Measurements from ENCODE around the gene RAB11FIP4.

RAB11FIP4 gene

DNA sequence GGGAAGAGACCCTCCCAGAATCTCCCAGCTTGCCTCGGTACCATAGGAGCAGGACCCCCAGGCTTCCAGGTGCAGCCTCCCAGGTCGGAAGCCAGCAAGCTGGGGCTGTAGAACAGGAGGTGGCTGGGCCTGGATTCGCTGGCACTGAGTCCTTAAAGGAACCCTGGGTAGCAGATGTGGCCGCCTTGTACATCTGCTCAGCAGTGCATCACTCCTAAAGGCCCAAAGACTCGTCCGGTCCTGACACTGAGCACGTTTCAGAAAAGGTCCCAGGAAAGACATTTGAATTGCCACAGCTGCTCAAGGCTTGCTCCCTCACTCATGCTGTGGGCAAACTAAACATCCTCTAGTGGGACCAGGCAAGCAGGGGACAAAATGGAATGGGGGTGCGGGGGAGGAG is 172.8 kb downstream of the RAB11FIP4 start:
- no peak for DNase-seq (ENCODE audit: extremely low read depth in 1 of 2, low read depth in 1 of 2)

DNA sequence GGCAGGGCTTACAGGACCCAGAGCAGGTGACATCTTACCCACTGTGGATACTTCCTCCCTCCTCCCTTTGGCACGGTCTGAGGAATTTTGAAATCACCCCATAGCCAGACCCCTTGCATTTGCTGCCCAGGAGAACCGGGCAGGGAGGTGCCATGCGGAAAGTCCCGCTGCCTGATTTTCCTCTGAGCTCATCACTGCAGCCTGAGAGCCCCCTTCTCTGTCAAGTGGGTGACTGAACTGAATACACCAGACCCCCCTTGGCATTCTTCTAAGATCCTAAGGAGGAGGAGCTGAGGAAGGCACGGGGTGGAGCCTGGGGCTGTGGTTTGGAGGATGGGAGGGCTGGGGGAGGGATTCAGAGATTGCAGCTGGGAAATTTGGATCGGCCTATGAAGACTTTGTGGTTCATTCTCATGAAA is 173.4 kb downstream of the RAB11FIP4 start:
- DNase-seq (ENCODE audit: extremely low read depth in 1 of 2, low read depth in 1 of 2) = no peak

DNA sequence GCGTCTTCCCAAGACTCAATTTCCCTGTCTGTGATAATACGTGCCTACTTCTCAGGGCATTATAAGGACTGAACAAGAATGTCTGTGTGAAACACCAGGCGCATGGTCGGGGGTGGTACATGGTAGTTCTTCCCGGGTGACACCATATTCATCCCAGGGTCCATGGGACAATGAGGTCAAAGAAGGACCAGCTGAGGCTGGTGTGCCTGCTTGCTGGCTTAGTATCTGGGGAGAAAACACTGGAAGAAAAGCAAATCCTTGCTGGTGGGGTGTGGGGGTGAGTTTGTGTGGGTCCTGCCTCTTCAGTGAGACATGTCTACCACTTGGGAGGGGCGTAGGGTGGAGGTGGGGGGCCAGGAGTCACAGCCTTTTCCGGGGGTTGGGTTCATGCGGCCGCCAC is 174.2 kb downstream of the RAB11FIP4 start:
- DNase-seq (ENCODE audit: extremely low read depth in 1 of 2, low read depth in 1 of 2) = no peak

DNA sequence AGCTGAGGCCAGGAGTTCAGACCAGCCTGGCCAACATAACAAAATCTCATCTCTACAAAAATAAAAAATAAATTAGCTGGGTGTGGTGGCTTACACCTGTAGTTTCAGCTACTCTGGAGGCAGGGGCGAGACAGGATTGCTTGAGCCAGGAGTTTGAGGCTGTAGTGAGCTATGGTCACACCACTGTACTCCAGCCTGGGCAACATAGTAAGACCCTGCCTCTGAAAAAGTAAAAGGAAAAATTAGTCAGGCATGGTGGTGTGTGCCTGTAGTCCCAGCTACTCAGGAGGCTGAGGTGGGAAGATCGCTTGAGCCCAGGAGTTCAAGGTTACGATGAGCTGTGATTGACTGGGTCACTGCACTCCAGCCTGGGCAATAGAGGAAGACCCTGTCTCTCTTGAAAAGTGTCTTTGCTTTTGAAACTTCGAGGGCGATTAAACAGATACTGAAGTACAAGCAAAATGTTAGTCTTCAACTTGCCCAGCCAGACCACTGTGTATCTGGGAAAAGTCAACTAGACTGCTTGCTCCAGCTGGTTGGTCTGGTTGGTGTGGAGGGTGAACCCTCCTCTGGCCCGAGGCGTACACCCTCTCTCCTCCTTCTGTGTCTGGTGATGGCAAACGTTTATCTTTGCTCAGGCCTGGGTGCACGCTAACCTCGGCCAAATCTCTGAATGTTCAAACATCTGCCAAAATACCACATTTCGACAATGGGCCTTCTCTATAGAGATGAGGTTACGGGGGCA is 174.9 kb downstream of the RAB11FIP4 start:
- DNase-seq (ENCODE audit: extremely low read depth in 1 of 2, low read depth in 1 of 2) = no peak

DNA sequence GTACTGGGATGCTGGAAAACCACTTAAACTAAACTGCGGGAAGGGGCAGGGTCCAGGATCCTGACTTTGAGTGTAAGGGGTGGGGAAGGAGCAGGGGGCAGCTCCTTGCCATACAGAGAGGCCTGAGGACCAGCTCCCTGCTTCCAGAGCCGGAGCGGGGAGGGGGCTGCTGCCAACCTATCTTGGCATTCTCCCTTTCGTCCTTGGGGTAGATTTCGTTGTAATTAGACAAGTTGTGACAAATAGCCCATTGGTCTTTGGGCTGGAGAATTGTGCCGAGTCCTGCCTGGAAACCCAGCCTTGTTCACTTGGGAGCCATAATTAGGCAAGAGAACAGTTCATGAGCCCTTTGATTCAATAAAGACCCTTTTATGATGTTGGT is 175.5 kb downstream of the RAB11FIP4 start:
- no peak for DNase-seq (ENCODE audit: extremely low read depth in 1 of 2, low read depth in 1 of 2)

DNA sequence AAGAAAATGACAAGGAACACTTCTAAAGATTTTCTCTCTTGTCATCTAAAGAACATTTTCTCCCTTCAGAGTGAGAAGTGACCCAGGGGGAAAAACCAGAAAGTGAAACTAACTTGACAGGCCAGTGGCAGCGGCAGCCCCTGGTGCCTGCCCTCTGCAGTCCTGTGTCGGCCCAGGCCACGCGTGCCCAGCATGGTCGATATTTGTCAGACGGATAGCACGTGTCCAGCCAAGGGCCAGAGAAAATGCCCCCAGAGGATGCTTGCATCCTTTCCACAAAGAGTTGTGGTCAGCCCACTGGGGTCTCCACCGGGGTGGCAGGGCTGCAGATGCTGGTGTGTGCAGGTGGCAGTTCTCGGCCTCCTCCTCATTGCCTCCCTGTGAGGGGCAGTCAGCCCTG is 176.6 kb downstream of the RAB11FIP4 start:
- DNase-seq (ENCODE audit: extremely low read depth in 1 of 2, low read depth in 1 of 2) = no peak

DNA sequence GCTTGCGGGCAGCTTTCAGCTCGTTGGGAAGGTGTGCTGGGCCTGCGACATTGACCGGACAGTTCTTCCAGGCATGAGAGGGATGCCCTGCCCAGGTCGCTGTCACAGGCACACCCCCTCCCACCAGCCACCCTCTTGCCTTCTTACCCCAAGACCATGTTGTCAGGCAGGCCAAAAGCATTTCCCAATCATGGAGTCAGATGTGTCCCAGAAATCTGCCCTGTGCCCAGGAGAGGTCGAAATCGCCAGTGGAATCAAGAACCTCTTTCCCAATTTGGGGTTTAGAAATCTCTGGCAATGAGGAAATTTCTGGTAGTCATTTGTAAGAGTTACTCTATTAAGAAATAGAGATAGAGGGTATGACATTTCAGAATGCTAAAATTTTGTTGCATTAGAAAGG is 177.1 kb downstream of the RAB11FIP4 start:
- DNase-seq (ENCODE audit: extremely low read depth in 1 of 2, low read depth in 1 of 2) = no peak

DNA sequence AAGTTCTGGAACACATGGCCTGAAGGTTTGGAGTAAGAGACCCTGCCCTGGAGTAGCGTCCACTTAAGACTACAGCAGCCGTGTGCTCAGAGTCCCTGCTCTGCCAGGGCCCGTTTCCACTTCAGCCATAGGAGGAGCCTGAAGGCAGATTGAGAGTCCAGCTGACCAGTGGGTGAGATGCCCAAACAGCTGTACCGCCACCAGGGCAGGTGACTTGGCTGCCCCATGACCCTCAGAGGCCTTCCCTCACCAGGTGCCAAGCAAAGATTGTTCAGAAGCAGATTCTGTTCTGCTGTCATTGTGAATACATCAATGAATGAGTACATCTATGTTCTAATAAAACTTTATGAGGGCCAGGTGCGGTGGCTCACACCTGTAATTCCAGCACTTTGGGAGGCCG is 178.8 kb downstream of the RAB11FIP4 start:
- DNase-seq (ENCODE audit: extremely low read depth in 1 of 2, low read depth in 1 of 2) = no peak

DNA sequence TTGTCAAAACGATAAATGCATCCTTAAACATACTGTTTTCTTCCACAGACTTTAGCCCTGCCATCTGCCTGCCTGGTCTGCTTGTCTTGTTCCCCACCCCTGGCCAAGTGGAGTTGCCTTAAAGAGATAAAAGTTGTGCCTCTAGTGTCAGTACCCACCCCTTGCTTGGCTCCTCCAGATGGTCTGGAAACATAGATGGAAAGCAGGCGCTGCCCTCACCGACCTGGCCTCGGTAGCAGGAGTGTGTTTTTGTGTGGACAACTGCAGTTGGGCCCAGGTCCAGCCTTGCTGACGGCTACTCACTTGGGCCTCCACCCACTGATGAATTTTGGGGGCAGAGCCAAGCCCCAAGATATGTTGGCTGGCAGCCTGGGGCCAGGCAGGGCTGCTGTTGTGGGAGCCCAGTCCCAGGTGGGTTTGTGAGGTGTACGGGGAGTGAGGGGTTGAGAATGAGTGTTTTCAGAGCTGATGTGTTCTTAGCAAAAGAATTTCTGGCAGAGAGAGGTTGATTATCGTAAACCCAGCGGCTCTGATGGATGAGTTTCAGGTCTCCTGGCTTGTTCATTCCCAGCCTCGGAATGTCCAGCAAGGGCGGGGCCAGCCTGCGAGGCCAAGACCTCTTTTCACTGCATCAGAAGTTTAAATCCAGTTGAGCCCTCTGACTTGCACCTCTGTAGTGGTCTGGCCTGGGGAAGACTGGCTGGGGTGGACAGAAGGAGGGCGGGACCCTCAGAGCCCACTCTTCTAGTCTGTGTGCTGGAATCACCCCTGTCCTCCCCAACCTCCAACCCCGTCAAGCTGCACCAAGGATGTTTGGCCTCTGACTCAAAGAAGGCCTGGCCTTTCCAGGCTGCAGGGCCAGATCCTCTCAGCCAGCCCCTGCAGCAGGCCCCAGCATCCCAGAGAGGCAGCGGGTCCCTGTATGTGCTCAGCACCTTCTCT is 179.7 kb downstream of the RAB11FIP4 start:
- no peak for DNase-seq (ENCODE audit: extremely low read depth in 1 of 2, low read depth in 1 of 2)

DNA sequence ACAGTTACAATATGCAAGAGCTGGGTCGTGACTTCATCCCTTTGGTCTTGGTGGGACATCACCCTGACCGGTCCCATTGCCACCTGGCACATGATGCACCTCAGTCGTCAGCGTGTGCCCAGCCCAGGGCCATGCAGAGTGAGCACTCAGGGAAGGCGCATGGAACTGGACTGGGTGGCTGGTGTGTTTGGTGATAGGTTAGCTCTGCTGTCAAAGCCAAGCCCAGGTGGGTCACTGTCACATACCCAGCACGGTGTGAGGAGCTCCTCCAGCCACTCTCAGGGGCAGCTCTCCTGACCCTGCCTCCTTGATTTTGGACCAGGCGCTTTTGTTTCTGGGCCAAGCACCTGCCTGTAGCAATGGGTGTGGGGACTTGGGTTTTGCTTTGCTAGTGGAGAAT is 180.9 kb downstream of the RAB11FIP4 start:
- no peak for DNase-seq (ENCODE audit: extremely low read depth in 1 of 2, low read depth in 1 of 2)

DNA sequence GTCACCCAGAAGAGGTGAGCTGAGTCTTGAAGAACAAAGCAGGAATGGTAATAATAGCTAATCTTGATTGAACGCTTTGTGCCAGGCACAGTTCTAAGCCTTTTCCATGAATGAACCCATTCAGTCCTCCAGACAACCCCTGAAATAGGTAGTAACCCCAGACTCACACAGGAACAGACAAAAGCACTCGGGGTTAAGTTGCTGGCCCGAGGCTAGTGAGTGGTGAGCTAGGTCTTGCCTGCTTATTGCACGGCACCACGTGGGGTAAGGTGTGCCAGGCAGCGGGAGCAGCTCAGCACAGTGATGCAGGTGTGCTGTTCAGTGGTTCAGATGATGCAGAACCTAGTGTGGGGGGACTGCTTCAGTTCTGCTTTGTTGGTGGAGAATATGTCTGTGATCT is 181.6 kb downstream of the RAB11FIP4 start:
- DNase-seq (ENCODE audit: extremely low read depth in 1 of 2, low read depth in 1 of 2) = no peak

DNA sequence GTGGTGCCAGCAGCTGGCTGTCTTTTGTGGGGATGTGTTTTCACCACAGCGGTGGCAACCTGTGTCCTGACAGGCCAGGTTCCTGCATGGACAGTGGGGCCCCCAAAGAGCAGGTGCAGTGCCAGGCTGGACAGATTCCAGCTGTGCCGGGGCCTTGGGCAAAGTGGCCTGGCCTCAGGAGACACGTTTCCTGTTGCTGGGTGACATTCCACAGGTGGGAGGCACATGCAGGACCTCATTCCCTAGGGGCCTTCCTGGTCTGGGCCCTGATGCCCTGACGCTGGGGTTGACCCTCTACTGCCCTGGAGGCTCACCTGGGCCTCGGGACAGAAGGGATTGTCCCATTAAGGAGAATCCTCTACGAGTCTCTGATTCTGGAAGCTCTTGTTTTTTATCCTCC is 182.4 kb downstream of the RAB11FIP4 start:
- DNase-seq (ENCODE audit: extremely low read depth in 1 of 2, low read depth in 1 of 2) = no peak

DNA sequence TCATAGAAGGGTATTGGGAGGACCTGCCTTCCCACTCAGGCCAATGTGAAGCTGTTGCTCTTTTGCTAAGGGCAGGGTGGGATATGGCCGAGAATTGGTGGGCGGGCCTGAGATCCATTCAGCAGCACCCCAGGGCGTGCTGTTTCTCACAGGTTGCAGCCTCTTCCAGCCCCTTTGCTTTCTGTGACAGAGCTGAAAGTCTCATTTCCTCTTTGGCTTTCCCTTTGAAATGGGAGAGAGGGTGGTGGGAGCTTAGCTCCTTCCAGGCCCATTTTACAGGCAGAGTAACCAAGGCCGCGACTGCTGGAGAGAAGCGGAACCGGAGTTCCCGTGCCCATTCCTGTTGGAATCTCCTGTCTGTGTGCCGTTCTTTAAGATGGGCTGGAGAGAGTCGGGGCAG is 183.0 kb downstream of the RAB11FIP4 start:
- DNase-seq (ENCODE audit: extremely low read depth in 1 of 2, low read depth in 1 of 2) = no peak

DNA sequence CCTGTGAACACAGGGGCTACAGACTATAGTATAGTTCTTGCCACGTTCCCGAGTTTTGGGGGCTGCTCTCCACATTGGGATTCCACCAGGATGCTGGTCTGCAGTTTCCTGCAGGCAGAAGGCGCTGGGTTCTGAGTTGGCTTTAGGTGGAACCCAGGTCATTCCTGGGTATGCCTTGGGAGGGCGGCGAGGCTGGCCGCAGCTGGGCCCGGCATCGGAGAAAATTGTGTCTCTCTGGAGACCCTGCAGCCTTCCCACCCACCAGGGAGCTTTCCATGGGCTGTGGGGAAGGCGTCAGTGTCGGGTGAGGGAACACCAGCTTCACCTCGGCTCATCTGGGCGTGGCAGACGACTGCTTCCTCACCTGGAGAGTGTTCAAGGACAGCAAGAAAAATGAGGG is 183.6 kb downstream of the RAB11FIP4 start:
- no peak for DNase-seq (ENCODE audit: extremely low read depth in 1 of 2, low read depth in 1 of 2)

DNA sequence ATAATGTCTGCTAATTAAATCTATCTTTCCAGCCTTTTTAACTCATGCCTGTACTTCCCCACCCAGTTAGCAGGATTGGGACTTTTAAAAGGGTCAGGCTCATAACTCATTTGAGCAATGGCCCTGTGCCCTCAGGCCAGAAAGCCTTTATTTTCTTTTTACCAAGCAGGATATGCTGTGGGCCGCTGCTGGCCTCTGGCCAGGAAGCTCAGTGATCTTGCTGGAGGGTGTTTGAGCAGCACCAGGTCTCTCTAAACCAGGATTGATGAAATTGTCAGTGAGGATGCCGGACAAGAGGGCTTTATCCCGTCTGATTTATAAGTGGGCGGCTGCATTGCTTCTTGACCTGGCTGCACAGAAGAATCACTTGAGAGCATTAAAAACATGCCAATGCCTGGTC is 187.8 kb downstream of the RAB11FIP4 start:
- no peak for DNase-seq (ENCODE audit: extremely low read depth in 1 of 2, low read depth in 1 of 2)

DNA sequence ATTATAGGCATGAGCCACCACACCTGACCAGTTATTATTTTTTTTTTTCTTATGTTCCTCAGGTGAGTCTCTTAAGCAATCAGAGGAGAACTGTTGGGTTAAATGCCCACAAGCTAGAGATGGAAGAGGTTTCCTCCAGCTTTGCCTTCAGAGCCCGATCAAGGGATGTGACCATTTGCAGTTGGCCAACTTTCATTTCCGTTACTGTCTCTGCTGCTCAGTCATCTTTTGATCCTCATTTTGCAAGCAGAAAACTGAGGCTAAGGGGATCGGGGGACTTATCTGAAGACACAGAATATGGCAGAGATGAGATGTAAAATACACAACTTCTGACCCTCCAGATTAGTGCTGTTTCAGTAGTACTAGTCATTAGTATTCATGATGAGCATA is 188.8 kb downstream of the RAB11FIP4 start:
- DNase-seq (ENCODE audit: extremely low read depth in 1 of 2, low read depth in 1 of 2) = no peak

DNA sequence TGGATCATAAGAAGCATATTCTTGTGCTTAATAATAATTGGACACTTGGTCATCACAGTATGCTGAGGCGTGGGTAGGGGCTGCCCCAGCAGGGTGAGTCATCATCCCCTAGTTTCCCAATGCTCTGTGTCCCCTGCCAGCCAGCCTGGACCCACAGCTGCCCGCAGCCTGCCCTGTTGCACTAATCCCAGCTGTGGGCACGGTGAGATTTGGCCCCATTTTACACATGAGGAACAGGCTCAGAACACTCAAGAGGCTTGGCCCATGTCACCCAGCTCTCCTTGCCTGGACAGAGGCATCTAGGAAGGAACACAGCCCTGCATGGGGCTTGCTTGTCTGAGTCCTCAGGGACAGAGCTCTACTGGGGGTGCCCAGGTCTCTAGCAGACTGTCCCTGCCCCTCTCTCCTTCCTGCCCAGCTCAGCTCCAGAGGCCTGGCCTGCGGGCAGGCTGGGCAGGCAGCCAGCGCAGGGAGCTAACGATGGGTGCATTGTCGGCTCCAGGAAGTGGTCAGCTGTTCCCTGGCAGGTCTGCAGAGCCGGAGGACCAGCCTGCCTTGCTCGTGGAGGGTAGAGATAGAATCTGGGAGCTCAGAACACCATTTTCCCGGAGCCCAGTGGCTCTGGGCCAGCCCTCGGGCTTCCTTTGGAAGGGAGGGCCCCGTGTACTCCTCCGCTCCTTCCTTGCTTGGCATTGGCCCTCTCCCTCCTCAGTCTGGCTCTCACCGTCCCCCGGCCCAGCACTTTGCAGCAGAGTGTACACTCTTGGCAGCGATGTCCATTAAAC is 189.4 kb downstream of the RAB11FIP4 start:
- DNase-seq (ENCODE audit: extremely low read depth in 1 of 2, low read depth in 1 of 2) = no peak

DNA sequence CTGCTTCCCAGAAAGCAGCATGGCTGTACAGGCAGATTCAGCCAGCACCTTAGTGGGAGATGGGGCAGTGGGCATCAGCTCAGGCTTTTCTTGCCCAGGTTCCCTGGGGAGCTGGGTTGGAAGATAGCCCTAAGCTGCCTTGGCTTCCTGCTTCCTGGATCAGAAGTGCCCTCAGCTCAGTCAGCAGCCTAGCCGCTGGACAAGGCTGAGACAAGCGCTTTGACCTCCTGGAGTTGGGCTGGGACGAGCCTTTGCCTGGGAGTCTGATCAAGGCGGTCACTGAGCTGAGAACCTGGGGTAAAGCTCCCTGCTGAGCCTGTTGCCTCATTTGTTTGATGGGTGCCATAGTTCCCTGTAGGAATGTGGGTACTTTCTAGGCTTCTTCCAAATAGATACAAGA is 190.0 kb downstream of the RAB11FIP4 start:
- no peak for DNase-seq (ENCODE audit: extremely low read depth in 1 of 2, low read depth in 1 of 2)

DNA sequence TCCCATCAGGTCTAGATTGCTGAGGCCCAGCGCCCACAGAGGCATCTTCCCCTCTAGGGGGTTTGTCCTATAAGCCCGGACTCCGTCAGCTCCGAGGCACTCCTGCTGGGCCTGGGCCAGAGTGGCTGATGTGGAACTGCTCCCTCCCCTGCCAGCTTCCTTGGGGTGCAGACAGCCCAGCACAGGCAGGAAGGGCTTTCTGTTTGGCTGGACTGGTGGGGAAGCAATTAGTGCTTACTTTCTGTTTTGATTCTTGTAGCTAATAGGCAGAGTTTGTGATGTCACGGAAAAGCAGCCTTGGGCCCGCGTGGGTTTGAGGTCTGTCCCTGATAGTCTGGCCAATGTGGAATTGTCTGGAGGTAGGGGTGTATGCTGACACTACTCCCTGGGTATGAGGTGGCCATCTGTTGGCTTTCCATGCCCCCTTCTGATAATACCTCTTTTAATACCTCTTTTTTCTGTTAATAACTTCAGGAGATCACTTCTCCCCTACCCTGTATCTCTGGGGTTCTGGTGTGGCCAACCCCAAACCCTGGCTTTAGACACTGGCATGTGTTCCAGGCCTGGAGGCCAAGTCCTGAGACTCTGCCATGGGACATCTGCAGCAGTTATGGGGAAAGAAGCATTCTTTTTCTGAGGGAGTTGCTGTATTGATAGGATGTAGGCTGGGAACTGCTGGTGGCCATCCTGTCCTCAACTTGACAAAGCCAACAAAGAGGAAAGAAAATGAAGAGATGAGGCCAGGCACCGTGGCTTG is 190.9 kb downstream of the RAB11FIP4 start:
- no peak for DNase-seq (ENCODE audit: extremely low read depth in 1 of 2, low read depth in 1 of 2)

DNA sequence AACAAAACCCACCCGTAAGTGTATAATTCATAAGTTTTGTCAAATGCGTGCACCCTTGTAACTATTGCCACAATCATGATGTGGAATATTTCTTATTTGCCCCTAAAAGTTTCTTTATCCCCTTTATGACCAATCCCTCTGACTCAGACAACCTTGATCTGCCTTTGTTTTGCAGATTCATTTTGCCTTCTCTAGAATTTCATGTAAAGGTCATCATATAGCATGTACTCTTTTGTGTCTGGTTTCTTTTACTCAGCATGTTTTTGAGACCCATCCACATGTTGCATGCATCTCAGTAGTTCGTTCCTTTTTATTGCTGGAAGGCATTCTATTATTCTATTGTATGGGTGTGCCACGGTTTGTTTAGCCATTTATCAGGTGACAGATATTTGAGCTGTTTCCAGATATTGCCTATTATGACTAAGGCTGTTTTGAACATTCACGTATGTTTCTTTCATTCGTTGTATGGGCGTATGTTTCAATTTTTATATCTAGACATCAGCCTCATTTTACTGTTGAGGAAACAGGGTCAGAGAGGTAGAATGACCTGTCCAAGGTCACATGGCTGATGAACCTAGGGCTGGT is 192.4 kb downstream of the RAB11FIP4 start:
- DNase-seq (ENCODE audit: extremely low read depth in 1 of 2, low read depth in 1 of 2) = no peak
